GM12874 (cell line): ENCODE results near the gene NDUFAB1.

ENCODE experiments used
- CTCF ChIP-seq: IDR thresholded peaks from 2 replicates; pipeline ENCODE4 v1.5.1; 2011; ENCODE audit warnings: low read depth, mild to moderate bottlenecking, control low read depth, low read length, moderate library complexity; ENCODE audit not compliant: insufficient read depth

The NDUFAB1 gene

GRCh38 chr16:23570992-23571632, 25.0 kb downstream of the NDUFAB1 start:
- no peak for TF ChIP-seq CTCF

GRCh38 chr16:23567602-23568001, 28.5 kb downstream of the NDUFAB1 start:
- TF ChIP-seq CTCF, result no peak

- TF ChIP-seq CTCF, result no peak
These were observed 29.4 kb downstream of the NDUFAB1 start for GRCh38 chr16:23566724-23567123.

- no peak for TF ChIP-seq CTCF
These were observed 31.3 kb downstream of the NDUFAB1 start for GRCh38 chr16:23564575-23565363.

- no peak for TF ChIP-seq CTCF
These were observed 32.9 kb downstream of the NDUFAB1 start for GRCh38 chr16:23563186-23563585.

- TF ChIP-seq CTCF, result no peak
These were observed 33.6 kb downstream of the NDUFAB1 start for GRCh38 chr16:23562505-23562904.

- TF ChIP-seq CTCF, result no peak
These were observed 34.5 kb downstream of the NDUFAB1 start for GRCh38 chr16:23561586-23561985.
